MM.1S (cell line): ENCODE data around the gene BOK.

Experiments
- DNase-seq: peaks from one replicate; pipeline ENCODE4 v3.0.0-alpha.2; 2015
- H2AFZ ChIP-seq: fragments of 300-600 bp; sonication (generic); 2 replicates; pipeline ENCODE4 v1.6.0; 2016; ENCODE audit warnings: antibody characterized with exemption, low read length
- H3F3A ChIP-seq: fragments of 300-600 bp; sonication (generic); 2 replicates; pipeline ENCODE4 v1.6.1; 2016; ENCODE audit warnings: mild to moderate bottlenecking, antibody characterized with exemption, low read length, moderate library complexity, mixed read lengths; ENCODE audit not compliant: insufficient read depth
- H3K27ac ChIP-seq: fragments of 300-600 bp; sonication (generic); 2 replicates; pipeline ENCODE4 v1.5.1; 2016; ENCODE audit warnings: mild to moderate bottlenecking, low read length
- H3K27me3 ChIP-seq: fragments of 300-600 bp; sonication (generic); replicated peaks from 2 replicates; pipeline ENCODE4 v1.6.0; 2016; ENCODE audit warnings: low read length; ENCODE audit not compliant: insufficient read depth
- H3K36me3 ChIP-seq: fragments of 300-600 bp; sonication (generic); replicated peaks from 2 replicates; pipeline ENCODE4 v1.6.1; 2016; ENCODE audit warnings: mild to moderate bottlenecking, low read length, mixed read lengths; ENCODE audit not compliant: insufficient read depth
- H3K4me1 ChIP-seq: fragments of 300-600 bp; sonication (generic); 2 replicates; pipeline ENCODE4 v1.6.1; 2016; ENCODE audit warnings: low read length, mixed read lengths
- H3K4me2 ChIP-seq: fragments of 300-600 bp; sonication (generic); 2 replicates; pipeline ENCODE4 v1.6.0; 2016; ENCODE audit warnings: low read depth, low read length
- H3K4me3 ChIP-seq: fragments of 300-600 bp; sonication (generic); 2 replicates; pipeline ENCODE4 v1.5.1; 2016; ENCODE audit warnings: low read length, mixed read lengths
- H3K79me2 ChIP-seq: fragments of 300-600 bp; sonication (generic); 2 replicates; pipeline ENCODE4 v1.6.1; 2016; ENCODE audit warnings: mixed run types, low read length, mixed read lengths
- H3K9ac ChIP-seq: fragments of 300-600 bp; sonication (generic); 2 replicates; pipeline ENCODE4 v1.6.1; 2016; ENCODE audit warnings: low read length, mixed read lengths
- H3K9me2 ChIP-seq: fragments of 300-600 bp; sonication (generic); replicated peaks from 2 replicates; pipeline ENCODE4 v1.6.1; 2016; ENCODE audit warnings: mild to moderate bottlenecking, low read length, mixed read lengths; ENCODE audit not compliant: insufficient read depth
- H3K9me3 ChIP-seq: fragments of 300-600 bp; sonication (generic); replicated peaks from 2 replicates; pipeline ENCODE4 v1.6.1; 2016; ENCODE audit warnings: mild to moderate bottlenecking, low read length, mixed read lengths; ENCODE audit not compliant: insufficient read depth
- H4K20me1 ChIP-seq: fragments of 300-600 bp; sonication (generic); 2 replicates; pipeline ENCODE4 v1.6.1; 2016; ENCODE audit warnings: mild to moderate bottlenecking, low read length, moderate library complexity, mixed read lengths; ENCODE audit not compliant: insufficient read depth
- CTCF ChIP-seq: fragments of 300-600 bp; sonication (generic); IDR thresholded peaks from 2 replicates; pipeline ENCODE4 v1.5.1; 2016; ENCODE audit warnings: antibody characterized with exemption, low read length, mixed read lengths
- EZH2 ChIP-seq: fragments of 300-600 bp; sonication (generic); optimal IDR thresholded peaks from 2 replicates; pipeline ENCODE3; 2017; ENCODE audit warnings: low read depth, mild to moderate bottlenecking, antibody characterized with exemption, low read length, mixed read lengths
- EZH2phosphoT487 ChIP-seq: fragments of 300-600 bp; sonication (generic); IDR thresholded peaks from 2 replicates; pipeline ENCODE4 v1.6.1; 2018; ENCODE audit warnings: antibody characterized with exemption, low read length

BOK gene

GRCh38 chr2:241530571-241530970, 28.0 kb upstream of the BOK start:
- Histone ChIP-seq H3K4me2 (no peak overlapping the region), H3K9ac (no peak overlapping the region), H3K36me3 (no peaks in the 10 kb centered on the region), H3K4me1 (no peaks in the 10 kb centered on the region), H3K27me3 (peaks cover 31% of the 10 kb centered on the region), H3K9me2 (no peaks in the 10 kb centered on the region), H2AFZ (no peak overlapping the region), H3K4me3 (no peak overlapping the region), H3K79me2 (no peaks in the 10 kb centered on the region), H3K9me3 (no peaks in the 10 kb centered on the region), H3F3A (no peaks in the 10 kb centered on the region), H3K27ac (no peak overlapping the region), H4K20me1 (no peaks in the 10 kb centered on the region)
- TF ChIP-seq EZH2phosphoT487 (no peak), CTCF (no peak), EZH2 (no peak)
- no peak for DNase-seq

GRCh38 chr2:241531161-241531722, 27.3 kb upstream of the BOK start:
- Histone ChIP-seq H3K9ac (no peak overlapping the region), H3K9me3 (no peaks in the 10 kb centered on the region), H3K4me1 (no peaks in the 10 kb centered on the region), H2AFZ (no peak overlapping the region), H3K36me3 (no peaks in the 10 kb centered on the region), H4K20me1 (no peaks in the 10 kb centered on the region), H3K9me2 (no peaks in the 10 kb centered on the region), H3K27me3 (peaks cover 31% of the 10 kb centered on the region), H3F3A (no peaks in the 10 kb centered on the region), H3K4me2 (no peak overlapping the region), H3K79me2 (no peaks in the 10 kb centered on the region), H3K4me3 (no peak overlapping the region), H3K27ac (no peak overlapping the region)
- no peak for DNase-seq
- TF ChIP-seq EZH2: no peak
- TF ChIP-seq EZH2phosphoT487: no peak
- TF ChIP-seq CTCF: no peak

DNA sequence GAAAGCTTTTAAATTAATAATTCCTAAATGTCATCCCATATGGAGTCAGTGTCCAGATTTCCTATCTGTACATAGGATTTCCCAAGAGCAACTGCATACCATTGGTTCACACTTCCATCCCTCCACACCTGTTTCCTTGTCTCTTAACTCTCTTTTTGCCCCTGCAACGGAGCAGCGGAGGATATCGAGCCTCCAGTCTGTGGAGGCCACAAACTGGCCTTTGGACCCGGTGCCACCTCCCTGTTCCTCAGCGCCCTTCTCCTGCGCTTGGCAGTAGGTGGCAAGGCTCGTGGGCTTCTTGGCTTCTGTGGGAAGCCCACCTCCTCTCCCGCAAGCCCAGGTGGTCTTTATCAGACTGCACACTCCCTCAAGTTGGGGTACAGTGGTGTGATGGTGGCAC, 26.4 kb upstream of the BOK start:
- Histone ChIP-seq H4K20me1 (no peaks in the 10 kb centered on the region), H3K4me2 (no peak overlapping the region), H3K4me3 (no peak overlapping the region), H3F3A (no peaks in the 10 kb centered on the region), H3K27ac (no peak overlapping the region), H3K36me3 (no peaks in the 10 kb centered on the region), H2AFZ (no peak overlapping the region), H3K9me2 (no peaks in the 10 kb centered on the region), H3K9me3 (no peaks in the 10 kb centered on the region), H3K79me2 (no peaks in the 10 kb centered on the region), H3K27me3 (peaks cover 26% of the 10 kb centered on the region), H3K4me1 (no peaks in the 10 kb centered on the region), H3K9ac (no peak overlapping the region)
- DNase-seq: no peak
- TF ChIP-seq CTCF: no peak
- TF ChIP-seq EZH2: no peak
- TF ChIP-seq EZH2phosphoT487: no peak
